Right lobe of liver (tissue), 4 donors: ENCODE results near the gene SOCS7.

Experiments used
- POLR2A ChIP-seq: fragments of 450-650 bp; IDR thresholded peaks from one replicate; pipeline ENCODE4 v1.6.1; 2017; ENCODE audit warnings: antibody characterized with exemption, mild to moderate bottlenecking
- TF ChIP-seq, protein P1 (sequence below), 4 donors: fragments of 200-600 bp in 3 of 4; fragments of 450-650 bp in 1 of 4; IDR thresholded peaks; one replicate each; pipeline versions ENCODE4 v1.5.1 to v1.8.0; 2016 to 2022; ENCODE audit warnings: antibody characterized with exemption in 4 of 4, mild to moderate bottlenecking in 2 of 4
- donor health status: DM: no; HTN: no; CAD: no.
- donor health status: DM: no; HTN: no; CAD: no.
- donor health status: DM: no; HTN: yes; CAD: no.

- TF ChIP-seq, protein P1, sequence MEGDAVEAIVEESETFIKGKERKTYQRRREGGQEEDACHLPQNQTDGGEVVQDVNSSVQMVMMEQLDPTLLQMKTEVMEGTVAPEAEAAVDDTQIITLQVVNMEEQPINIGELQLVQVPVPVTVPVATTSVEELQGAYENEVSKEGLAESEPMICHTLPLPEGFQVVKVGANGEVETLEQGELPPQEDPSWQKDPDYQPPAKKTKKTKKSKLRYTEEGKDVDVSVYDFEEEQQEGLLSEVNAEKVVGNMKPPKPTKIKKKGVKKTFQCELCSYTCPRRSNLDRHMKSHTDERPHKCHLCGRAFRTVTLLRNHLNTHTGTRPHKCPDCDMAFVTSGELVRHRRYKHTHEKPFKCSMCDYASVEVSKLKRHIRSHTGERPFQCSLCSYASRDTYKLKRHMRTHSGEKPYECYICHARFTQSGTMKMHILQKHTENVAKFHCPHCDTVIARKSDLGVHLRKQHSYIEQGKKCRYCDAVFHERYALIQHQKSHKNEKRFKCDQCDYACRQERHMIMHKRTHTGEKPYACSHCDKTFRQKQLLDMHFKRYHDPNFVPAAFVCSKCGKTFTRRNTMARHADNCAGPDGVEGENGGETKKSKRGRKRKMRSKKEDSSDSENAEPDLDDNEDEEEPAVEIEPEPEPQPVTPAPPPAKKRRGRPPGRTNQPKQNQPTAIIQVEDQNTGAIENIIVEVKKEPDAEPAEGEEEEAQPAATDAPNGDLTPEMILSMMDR (IDR thresholded peaks at IDR 0.05), result no peak
- TF ChIP-seq POLR2A, result no peak
Observed at GRCh38 chr17:38329284-38329683, 22.4 kb upstream of the SOCS7 start.
